Heart left ventricle (tissue), 13 donors: ENCODE data around the gene GPR31.
A peak's percentile ranks its signal among the peaks of the same experiment; 100 is the strongest.

ENCODE experiments used
- POLR2A ChIP-seq, 2 donors: fragments of 450-650 bp; IDR thresholded peaks; one replicate each; pipeline ENCODE4 v1.6.1; 2017; ENCODE audit warnings: antibody characterized with exemption in 2 of 2, mild to moderate bottlenecking in 2 of 2, moderate library complexity in 2 of 2
- TF ChIP-seq, protein P1 (sequence below), 12 donors: fragments of 200-600 bp; sonication (generic) in 4 of 12; IDR thresholded peaks; one replicate each; pipeline versions ENCODE4 v1.5.0 to v1.8.0; 2018 to 2022; ENCODE audit warnings: antibody characterized with exemption in 12 of 12, mild to moderate bottlenecking in 5 of 12
- donor health status: ischemic (EF 13 %, LVEDD 7.1; RV severe dilation, severe dysfunction).
- donor health status: DM: no; HTN: yes; CAD: no.
- donor health status: DM: no; HTN: no; CAD: no.
- donor health status: ischemic (EF 25% LVEDD 6.9; RV normal size, moderate dysfunction).
- donor health status: ischemic (EF 25% LVEDD 5.7; RV mildly dilated, moderate dysfunction).
- donor health status: ischemic (EF 35%, LVEDD 5.7; RV mildly dilated, moderate dysfunction).
- donor health status: nonischemic (EF 11% LVEDD 7.7; RV severe dilation, severe dysfunction).
- donor health status: DM: yes; HTN: yes; CAD: no.
- donor health status: PGD.
- donor health status: ischemic (EF 29% LVEDD 5.4; RV normal size, mild dysfunction).
- donor health status: nonischemic (EF 23%, LVEDD 6.1; RV moderate dilation, normal function).

DNA sequence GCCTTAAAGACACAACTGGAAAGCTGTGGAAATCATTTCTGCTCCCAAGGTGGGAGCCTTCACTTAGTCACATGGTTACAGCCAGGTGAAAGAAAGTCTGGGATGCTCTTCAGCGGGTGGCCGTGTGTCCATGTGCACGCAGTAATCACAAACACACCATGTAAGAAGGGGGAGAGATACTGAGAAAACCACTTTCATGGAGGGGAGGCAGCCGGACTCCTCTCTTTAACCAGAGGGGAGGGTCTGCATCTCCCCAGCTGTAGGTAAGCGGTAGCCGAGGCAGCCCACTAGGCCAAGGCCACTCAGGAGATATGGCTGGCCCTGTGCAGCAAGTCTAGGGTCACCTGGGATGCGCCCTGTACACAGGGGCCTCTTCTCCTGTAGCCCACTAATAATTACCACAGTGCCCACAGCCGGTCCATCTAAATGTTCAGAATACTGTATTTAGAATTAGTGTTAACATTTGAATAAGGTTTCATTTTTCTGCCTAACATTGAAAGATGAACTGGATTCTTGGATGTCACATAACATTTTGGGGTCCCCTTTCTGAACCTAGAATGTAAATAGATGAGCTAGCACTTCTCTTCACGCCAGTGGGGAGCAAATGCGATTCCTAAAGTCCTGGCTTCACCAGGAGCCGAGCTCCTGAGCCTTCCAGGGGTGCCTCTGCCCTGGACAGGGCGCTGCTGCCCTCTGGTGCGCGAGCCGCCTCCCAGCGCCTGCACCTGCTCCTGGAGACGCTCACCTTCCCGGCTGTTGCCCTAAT is 15.9 kb downstream of the GPR31 start:
- TF ChIP-seq, protein P1, sequence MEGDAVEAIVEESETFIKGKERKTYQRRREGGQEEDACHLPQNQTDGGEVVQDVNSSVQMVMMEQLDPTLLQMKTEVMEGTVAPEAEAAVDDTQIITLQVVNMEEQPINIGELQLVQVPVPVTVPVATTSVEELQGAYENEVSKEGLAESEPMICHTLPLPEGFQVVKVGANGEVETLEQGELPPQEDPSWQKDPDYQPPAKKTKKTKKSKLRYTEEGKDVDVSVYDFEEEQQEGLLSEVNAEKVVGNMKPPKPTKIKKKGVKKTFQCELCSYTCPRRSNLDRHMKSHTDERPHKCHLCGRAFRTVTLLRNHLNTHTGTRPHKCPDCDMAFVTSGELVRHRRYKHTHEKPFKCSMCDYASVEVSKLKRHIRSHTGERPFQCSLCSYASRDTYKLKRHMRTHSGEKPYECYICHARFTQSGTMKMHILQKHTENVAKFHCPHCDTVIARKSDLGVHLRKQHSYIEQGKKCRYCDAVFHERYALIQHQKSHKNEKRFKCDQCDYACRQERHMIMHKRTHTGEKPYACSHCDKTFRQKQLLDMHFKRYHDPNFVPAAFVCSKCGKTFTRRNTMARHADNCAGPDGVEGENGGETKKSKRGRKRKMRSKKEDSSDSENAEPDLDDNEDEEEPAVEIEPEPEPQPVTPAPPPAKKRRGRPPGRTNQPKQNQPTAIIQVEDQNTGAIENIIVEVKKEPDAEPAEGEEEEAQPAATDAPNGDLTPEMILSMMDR (IDR thresholded peaks at IDR 0.05) = peak; percentile 56 to 80 (median 70)
- TF ChIP-seq POLR2A (IDR thresholded peaks at IDR 0.05) = no peak
